H1 (cell line): ENCODE measurements around the gene APLP2. TPM values are rescaled to one million over a fixed set of nuclear protein-coding genes. Genes with fewer than 3 reads are reported as not detected.

ENCODE experiments used
- MAFK ChIP-seq: IDR thresholded peaks from 2 replicates; pipeline ENCODE4 v1.6.1; 2012; ENCODE audit warnings: low read depth, mild to moderate bottlenecking, improper control_type of control experiment, low read length
- SP2 ChIP-seq: IDR thresholded peaks from 2 replicates; pipeline ENCODE4 v1.6.1; 2012; ENCODE audit warnings: mild to moderate bottlenecking, low read length, inconsistent platforms
- TAF7 ChIP-seq: optimal IDR thresholded peaks from 2 replicates; pipeline ENCODE3; 2011; ENCODE audit warnings: low read depth, mild to moderate bottlenecking, inconsistent platforms, low read length, moderate library complexity, borderline replicate concordance
- polyA plus RNA-seq, 7 experiments: library from polyadenylated mRNA; depleted of rRNA in 3 of 7; stranded (reverse) in 5 of 7; unstranded in 2 of 7; fragments of >200 nt in 5 of 7; fragments of 200-250 nt in 2 of 7; gene quantifications; 1 replicate in 5 of 7; 2 replicates in 1 of 7; 4 replicates in 1 of 7; pipeline versions ENCODE4 v1.2.1 to v1.2.3, GENCODE V29; 2011 to 2013; ENCODE audit warnings: missing spikeins in 2 of 7, mixed read lengths in 2 of 7
- total RNA-seq: library from RNA; stranded (reverse); fragmentation: NEBNext Ultra II Directional; extraction: Animal tissue kit (Norgen Biotek cat#: 25700); gene quantifications from 2 replicates; pipeline ENCODE4 v1.2.1, GENCODE V29; 2021
- TF ChIP-seq, protein P1 (sequence below): fragments of 300-600 bp; sonication (generic); IDR thresholded peaks from 2 replicates; pipeline ENCODE4 v1.7.1; 2012; ENCODE audit warnings: low read length, moderate library complexity, mild to moderate bottlenecking, inconsistent platforms; ENCODE audit not compliant: insufficient replicate concordance

The APLP2 gene
- total and polyA plus RNA-seq, 2 of the 8 experiments (the other 6 are each of a cell fraction or from before 2014, with no cell fraction given): 222 to 315 TPM

- TF ChIP-seq, protein P1, sequence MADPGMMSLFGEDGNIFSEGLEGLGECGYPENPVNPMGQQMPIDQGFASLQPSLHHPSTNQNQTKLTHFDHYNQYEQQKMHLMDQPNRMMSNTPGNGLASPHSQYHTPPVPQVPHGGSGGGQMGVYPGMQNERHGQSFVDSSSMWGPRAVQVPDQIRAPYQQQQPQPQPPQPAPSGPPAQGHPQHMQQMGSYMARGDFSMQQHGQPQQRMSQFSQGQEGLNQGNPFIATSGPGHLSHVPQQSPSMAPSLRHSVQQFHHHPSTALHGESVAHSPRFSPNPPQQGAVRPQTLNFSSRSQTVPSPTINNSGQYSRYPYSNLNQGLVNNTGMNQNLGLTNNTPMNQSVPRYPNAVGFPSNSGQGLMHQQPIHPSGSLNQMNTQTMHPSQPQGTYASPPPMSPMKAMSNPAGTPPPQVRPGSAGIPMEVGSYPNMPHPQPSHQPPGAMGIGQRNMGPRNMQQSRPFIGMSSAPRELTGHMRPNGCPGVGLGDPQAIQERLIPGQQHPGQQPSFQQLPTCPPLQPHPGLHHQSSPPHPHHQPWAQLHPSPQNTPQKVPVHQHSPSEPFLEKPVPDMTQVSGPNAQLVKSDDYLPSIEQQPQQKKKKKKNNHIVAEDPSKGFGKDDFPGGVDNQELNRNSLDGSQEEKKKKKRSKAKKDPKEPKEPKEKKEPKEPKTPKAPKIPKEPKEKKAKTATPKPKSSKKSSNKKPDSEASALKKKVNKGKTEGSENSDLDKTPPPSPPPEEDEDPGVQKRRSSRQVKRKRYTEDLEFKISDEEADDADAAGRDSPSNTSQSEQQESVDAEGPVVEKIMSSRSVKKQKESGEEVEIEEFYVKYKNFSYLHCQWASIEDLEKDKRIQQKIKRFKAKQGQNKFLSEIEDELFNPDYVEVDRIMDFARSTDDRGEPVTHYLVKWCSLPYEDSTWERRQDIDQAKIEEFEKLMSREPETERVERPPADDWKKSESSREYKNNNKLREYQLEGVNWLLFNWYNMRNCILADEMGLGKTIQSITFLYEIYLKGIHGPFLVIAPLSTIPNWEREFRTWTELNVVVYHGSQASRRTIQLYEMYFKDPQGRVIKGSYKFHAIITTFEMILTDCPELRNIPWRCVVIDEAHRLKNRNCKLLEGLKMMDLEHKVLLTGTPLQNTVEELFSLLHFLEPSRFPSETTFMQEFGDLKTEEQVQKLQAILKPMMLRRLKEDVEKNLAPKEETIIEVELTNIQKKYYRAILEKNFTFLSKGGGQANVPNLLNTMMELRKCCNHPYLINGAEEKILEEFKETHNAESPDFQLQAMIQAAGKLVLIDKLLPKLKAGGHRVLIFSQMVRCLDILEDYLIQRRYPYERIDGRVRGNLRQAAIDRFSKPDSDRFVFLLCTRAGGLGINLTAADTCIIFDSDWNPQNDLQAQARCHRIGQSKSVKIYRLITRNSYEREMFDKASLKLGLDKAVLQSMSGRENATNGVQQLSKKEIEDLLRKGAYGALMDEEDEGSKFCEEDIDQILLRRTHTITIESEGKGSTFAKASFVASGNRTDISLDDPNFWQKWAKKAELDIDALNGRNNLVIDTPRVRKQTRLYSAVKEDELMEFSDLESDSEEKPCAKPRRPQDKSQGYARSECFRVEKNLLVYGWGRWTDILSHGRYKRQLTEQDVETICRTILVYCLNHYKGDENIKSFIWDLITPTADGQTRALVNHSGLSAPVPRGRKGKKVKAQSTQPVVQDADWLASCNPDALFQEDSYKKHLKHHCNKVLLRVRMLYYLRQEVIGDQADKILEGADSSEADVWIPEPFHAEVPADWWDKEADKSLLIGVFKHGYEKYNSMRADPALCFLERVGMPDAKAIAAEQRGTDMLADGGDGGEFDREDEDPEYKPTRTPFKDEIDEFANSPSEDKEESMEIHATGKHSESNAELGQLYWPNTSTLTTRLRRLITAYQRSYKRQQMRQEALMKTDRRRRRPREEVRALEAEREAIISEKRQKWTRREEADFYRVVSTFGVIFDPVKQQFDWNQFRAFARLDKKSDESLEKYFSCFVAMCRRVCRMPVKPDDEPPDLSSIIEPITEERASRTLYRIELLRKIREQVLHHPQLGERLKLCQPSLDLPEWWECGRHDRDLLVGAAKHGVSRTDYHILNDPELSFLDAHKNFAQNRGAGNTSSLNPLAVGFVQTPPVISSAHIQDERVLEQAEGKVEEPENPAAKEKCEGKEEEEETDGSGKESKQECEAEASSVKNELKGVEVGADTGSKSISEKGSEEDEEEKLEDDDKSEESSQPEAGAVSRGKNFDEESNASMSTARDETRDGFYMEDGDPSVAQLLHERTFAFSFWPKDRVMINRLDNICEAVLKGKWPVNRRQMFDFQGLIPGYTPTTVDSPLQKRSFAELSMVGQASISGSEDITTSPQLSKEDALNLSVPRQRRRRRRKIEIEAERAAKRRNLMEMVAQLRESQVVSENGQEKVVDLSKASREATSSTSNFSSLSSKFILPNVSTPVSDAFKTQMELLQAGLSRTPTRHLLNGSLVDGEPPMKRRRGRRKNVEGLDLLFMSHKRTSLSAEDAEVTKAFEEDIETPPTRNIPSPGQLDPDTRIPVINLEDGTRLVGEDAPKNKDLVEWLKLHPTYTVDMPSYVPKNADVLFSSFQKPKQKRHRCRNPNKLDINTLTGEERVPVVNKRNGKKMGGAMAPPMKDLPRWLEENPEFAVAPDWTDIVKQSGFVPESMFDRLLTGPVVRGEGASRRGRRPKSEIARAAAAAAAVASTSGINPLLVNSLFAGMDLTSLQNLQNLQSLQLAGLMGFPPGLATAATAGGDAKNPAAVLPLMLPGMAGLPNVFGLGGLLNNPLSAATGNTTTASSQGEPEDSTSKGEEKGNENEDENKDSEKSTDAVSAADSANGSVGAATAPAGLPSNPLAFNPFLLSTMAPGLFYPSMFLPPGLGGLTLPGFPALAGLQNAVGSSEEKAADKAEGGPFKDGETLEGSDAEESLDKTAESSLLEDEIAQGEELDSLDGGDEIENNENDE: no peak
- TF ChIP-seq TAF7 (no peak), SP2 (no peak), MAFK (no peak)
- TF ChIP-seq, all 59 proteins: peak for 0
Observed at GRCh38 chr11:130042093-130042591, 27.6 kb upstream of the APLP2 start (continued).
